ENCODE data around the gene ARL13B.
"Not testable (repeated sequence)": the region's sequence is repeated elsewhere in the genome, so short reads cannot be mapped to it uniquely, and the experiment has no call there.

ARL13B gene

GRCh38 chr3:94069194-94069813 is 89.3 kb downstream of the ARL13B start:
- H3K36me3 Mint-ChIP-seq (ENCODE audit: insufficient read depth), result peaks cover 8% of the 10 kb centered on the region
- H3K4me1 Mint-ChIP-seq, result peaks cover 67% of the 10 kb centered on the region
- no peaks in the 10 kb centered on the region for H3K27me3 Mint-ChIP-seq
- H3K9me3 Mint-ChIP-seq, result no peaks in the 10 kb centered on the region
- H3K27ac Mint-ChIP-seq (ENCODE audit: low read depth), result no peak overlapping the region
- no peak for ATAC-seq (replicated peaks; ENCODE audit: extremely low read depth, poor library complexity, severe bottlenecking)
- H3K4me3 Mint-ChIP-seq, result no peak overlapping the region
- no peak for DNase-seq (ENCODE audit: low spot score in 2 of 2)

GRCh38 chr3:94070341-94070911 is 90.5 kb downstream of the ARL13B start:
- peaks cover 10% of the 10 kb centered on the region for H3K36me3 Mint-ChIP-seq (ENCODE audit: insufficient read depth)
- DNase-seq (ENCODE audit: low spot score in 2 of 2), result no peak
- peaks cover 68% of the 10 kb centered on the region for H3K4me1 Mint-ChIP-seq
- no peak overlapping the region for H3K4me3 Mint-ChIP-seq
- H3K27ac Mint-ChIP-seq (ENCODE audit: low read depth), result no peak overlapping the region
- no peak for ATAC-seq (replicated peaks; ENCODE audit: extremely low read depth, poor library complexity, severe bottlenecking)
- no peaks in the 10 kb centered on the region for H3K27me3 Mint-ChIP-seq
- no peaks in the 10 kb centered on the region for H3K9me3 Mint-ChIP-seq

GRCh38 chr3:94071713-94072284 is 91.8 kb downstream of the ARL13B start:
- H3K4me3 Mint-ChIP-seq, result no peak overlapping the region
- DNase-seq (ENCODE audit: low spot score in 2 of 2) (no peak), ATAC-seq (replicated peaks; ENCODE audit: extremely low read depth, poor library complexity, severe bottlenecking) (no peak)
- H3K27me3 Mint-ChIP-seq, result no peaks in the 10 kb centered on the region
- no peaks in the 10 kb centered on the region for H3K9me3 Mint-ChIP-seq
- no peak overlapping the region for H3K27ac Mint-ChIP-seq (ENCODE audit: low read depth)
- H3K36me3 Mint-ChIP-seq (ENCODE audit: insufficient read depth), result peaks cover 19% of the 10 kb centered on the region
- peaks cover 61% of the 10 kb centered on the region for H3K4me1 Mint-ChIP-seq

- no peak for ATAC-seq (replicated peaks; ENCODE audit: extremely low read depth, poor library complexity, severe bottlenecking)
- Mint-ChIP-seq H3K27ac (ENCODE audit: low read depth) (no peak overlapping the region), H3K4me3 (no peak overlapping the region), H3K36me3 (ENCODE audit: insufficient read depth) (peaks cover 14% of the 10 kb centered on the region), H3K27me3 (no peaks in the 10 kb centered on the region), H3K4me1 (peaks cover 67% of the 10 kb centered on the region), H3K9me3 (no peaks in the 10 kb centered on the region)
- no peak for DNase-seq (ENCODE audit: low spot score in 2 of 2)
Observed at GRCh38 chr3:94076055-94076454, 96.1 kb downstream of the ARL13B start.

GRCh38 chr3:94080552-94080951 is 100.6 kb downstream of the ARL13B start:
- not testable (repeated sequence) for ATAC-seq (replicated peaks; ENCODE audit: extremely low read depth, poor library complexity, severe bottlenecking); H3K4me3 Mint-ChIP-seq; H3K27ac Mint-ChIP-seq (ENCODE audit: low read depth)

GRCh38 chr3:94081884-94082283 is 101.9 kb downstream of the ARL13B start:
- H3K9me3 Mint-ChIP-seq, result no peaks in the 10 kb centered on the region
- H3K36me3 Mint-ChIP-seq (ENCODE audit: insufficient read depth), result peaks cover 10% of the 10 kb centered on the region
- no peak overlapping the region for H3K4me3 Mint-ChIP-seq
- no peaks in the 10 kb centered on the region for H3K27me3 Mint-ChIP-seq
- H3K27ac Mint-ChIP-seq (ENCODE audit: low read depth), result no peak overlapping the region
- no peak for ATAC-seq (replicated peaks; ENCODE audit: extremely low read depth, poor library complexity, severe bottlenecking)
- no peak for DNase-seq (ENCODE audit: low spot score in 2 of 2)
- peaks cover 26% of the 10 kb centered on the region for H3K4me1 Mint-ChIP-seq

More at GRCh38 chr3:94080552-94080951, 100.6 kb downstream of the ARL13B start:
- H3K4me1 Mint-ChIP-seq, result peaks cover 30% of the 10 kb centered on the region
- H3K9me3 Mint-ChIP-seq; H3K27me3 Mint-ChIP-seq; DNase-seq (ENCODE audit: low spot score in 2 of 2): not testable (repeated sequence)
- H3K36me3 Mint-ChIP-seq (ENCODE audit: insufficient read depth), result peaks cover 16% of the 10 kb centered on the region

- DNase-seq (ENCODE audit: low spot score in 2 of 2) (no peak), ATAC-seq (replicated peaks; ENCODE audit: extremely low read depth, poor library complexity, severe bottlenecking) (no peak)
- peaks cover 24% of the 10 kb centered on the region for H3K4me1 Mint-ChIP-seq
- H3K9me3 Mint-ChIP-seq, result no peaks in the 10 kb centered on the region
- H3K27ac Mint-ChIP-seq (ENCODE audit: low read depth), result peak overlapping the region; percentile 25
- no peaks in the 10 kb centered on the region for H3K27me3 Mint-ChIP-seq
- H3K36me3 Mint-ChIP-seq (ENCODE audit: insufficient read depth), result peaks cover 14% of the 10 kb centered on the region
- no peak overlapping the region for H3K4me3 Mint-ChIP-seq
Observed at GRCh38 chr3:94082391-94082937, 102.5 kb downstream of the ARL13B start.

- no peak for DNase-seq (ENCODE audit: low spot score in 2 of 2)
- Mint-ChIP-seq H3K36me3 (ENCODE audit: insufficient read depth) (peaks cover 13% of the 10 kb centered on the region), H3K4me3 (no peak overlapping the region), H3K27ac (ENCODE audit: low read depth) (no peak overlapping the region), H3K27me3 (no peaks in the 10 kb centered on the region), H3K9me3 (no peaks in the 10 kb centered on the region), H3K4me1 (peaks cover 24% of the 10 kb centered on the region)
- no peak for ATAC-seq (replicated peaks; ENCODE audit: extremely low read depth, poor library complexity, severe bottlenecking)
Observed at GRCh38 chr3:94083261-94083660, 103.3 kb downstream of the ARL13B start.

- Mint-ChIP-seq H3K27ac (ENCODE audit: low read depth) (no peak overlapping the region), H3K9me3 (no peaks in the 10 kb centered on the region), H3K4me1 (peaks cover 15% of the 10 kb centered on the region), H3K4me3 (no peak overlapping the region), H3K27me3 (no peaks in the 10 kb centered on the region), H3K36me3 (ENCODE audit: insufficient read depth) (peaks cover 20% of the 10 kb centered on the region)
- no peak for DNase-seq (ENCODE audit: low spot score in 2 of 2)
- no peak for ATAC-seq (replicated peaks; ENCODE audit: extremely low read depth, poor library complexity, severe bottlenecking)
Observed at GRCh38 chr3:94089126-94089525, 109.2 kb downstream of the ARL13B start.

- DNase-seq (ENCODE audit: low spot score in 2 of 2), result no peak
- ATAC-seq (replicated peaks; ENCODE audit: extremely low read depth, poor library complexity, severe bottlenecking), result no peak
- no peaks in the 10 kb centered on the region for H3K9me3 Mint-ChIP-seq
- peaks cover 24% of the 10 kb centered on the region for H3K36me3 Mint-ChIP-seq (ENCODE audit: insufficient read depth)
- no peak overlapping the region for H3K27ac Mint-ChIP-seq (ENCODE audit: low read depth)
- H3K4me1 Mint-ChIP-seq, result peaks cover 15% of the 10 kb centered on the region
- H3K27me3 Mint-ChIP-seq, result no peaks in the 10 kb centered on the region
- H3K4me3 Mint-ChIP-seq, result no peak overlapping the region
Observed at GRCh38 chr3:94092086-94092485, 112.1 kb downstream of the ARL13B start.

GRCh38 chr3:94093151-94093550 is 113.2 kb downstream of the ARL13B start:
- H3K9me3 Mint-ChIP-seq, result no peaks in the 10 kb centered on the region
- peaks cover 30% of the 10 kb centered on the region for H3K36me3 Mint-ChIP-seq (ENCODE audit: insufficient read depth)
- DNase-seq (ENCODE audit: low spot score in 2 of 2) (no peak), ATAC-seq (replicated peaks; ENCODE audit: extremely low read depth, poor library complexity, severe bottlenecking) (no peak)
- H3K27ac Mint-ChIP-seq (ENCODE audit: low read depth), result no peak overlapping the region
- H3K4me3 Mint-ChIP-seq, result no peak overlapping the region
- H3K4me1 Mint-ChIP-seq, result peaks cover 8% of the 10 kb centered on the region
- no peaks in the 10 kb centered on the region for H3K27me3 Mint-ChIP-seq

- DNase-seq (ENCODE audit: low spot score in 2 of 2), result no peak
- H3K4me3 Mint-ChIP-seq, result no peak overlapping the region
- H3K4me1 Mint-ChIP-seq, result peaks cover 9% of the 10 kb centered on the region
- ATAC-seq (replicated peaks; ENCODE audit: extremely low read depth, poor library complexity, severe bottlenecking), result no peak
- H3K27me3 Mint-ChIP-seq, result no peaks in the 10 kb centered on the region
- H3K36me3 Mint-ChIP-seq (ENCODE audit: insufficient read depth), result peaks cover 40% of the 10 kb centered on the region
- H3K27ac Mint-ChIP-seq (ENCODE audit: low read depth), result no peak overlapping the region
- no peaks in the 10 kb centered on the region for H3K9me3 Mint-ChIP-seq
Observed at GRCh38 chr3:94095111-94095510, 115.2 kb downstream of the ARL13B start.

- Mint-ChIP-seq H3K4me1 (peaks cover 4% of the 10 kb centered on the region), H3K4me3 (no peak overlapping the region), H3K9me3 (no peaks in the 10 kb centered on the region), H3K27me3 (no peaks in the 10 kb centered on the region), H3K27ac (ENCODE audit: low read depth) (no peak overlapping the region), H3K36me3 (ENCODE audit: insufficient read depth) (peaks cover 36% of the 10 kb centered on the region)
- ATAC-seq (replicated peaks; ENCODE audit: extremely low read depth, poor library complexity, severe bottlenecking), result no peak
- DNase-seq (ENCODE audit: low spot score in 2 of 2), result no peak
Observed at GRCh38 chr3:94098452-94098851, 118.5 kb downstream of the ARL13B start.
